LHCN-M2 (cell line): ENCODE results near the gene SRL. TPM values are rescaled to one million over a fixed set of nuclear protein-coding genes. Genes with fewer than 3 reads are reported as not detected.
"Not testable (repeated sequence)": the region's sequence is repeated elsewhere in the genome, so short reads cannot be mapped to it uniquely, and the experiment has no call there.

Source experiments
- DNase-seq: peaks from one replicate; pipeline ENCODE4 v3.0.0-alpha.2; 2012; ENCODE audit warnings: low read depth
- total RNA-seq: library from RNA; depleted of rRNA; stranded (reverse); fragments of >200 nt; gene quantifications from 2 replicates; pipeline ENCODE4 v1.2.3, GENCODE V29; 2014

SRL gene
- total RNA-seq, 1 experiment from 2014 or later = not detected

DNA sequence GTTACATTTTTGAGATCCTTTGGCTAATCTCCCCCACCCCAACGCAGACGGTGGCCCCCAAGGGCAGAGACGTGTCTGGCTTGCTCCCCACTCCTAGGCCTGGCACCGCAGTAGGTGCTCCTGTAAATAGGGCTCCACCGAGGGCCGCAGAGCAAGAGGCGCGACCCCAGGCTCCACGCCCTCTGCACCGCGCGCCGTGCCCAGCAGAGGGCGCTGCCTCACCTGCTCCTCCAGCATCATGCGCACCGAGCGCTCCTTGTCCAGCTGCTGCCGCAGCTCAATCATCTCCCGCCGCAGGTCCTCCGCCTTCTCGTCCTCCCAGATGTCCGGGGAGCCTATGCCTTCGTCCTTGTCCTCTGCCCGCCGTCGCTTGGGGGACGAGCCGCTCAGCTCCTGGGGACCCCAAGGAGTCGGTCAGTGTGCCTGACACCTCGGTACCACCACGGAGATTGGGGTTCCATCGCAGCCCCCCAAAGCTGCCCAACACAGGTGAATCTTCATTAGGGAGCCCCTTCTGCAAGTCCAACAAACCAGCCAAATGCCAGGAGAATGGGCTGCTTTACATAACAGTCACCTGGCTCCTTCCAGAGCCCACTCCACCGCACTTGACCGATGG is 19.8 kb upstream of the SRL start:
- DNase-seq = no peak

DNA sequence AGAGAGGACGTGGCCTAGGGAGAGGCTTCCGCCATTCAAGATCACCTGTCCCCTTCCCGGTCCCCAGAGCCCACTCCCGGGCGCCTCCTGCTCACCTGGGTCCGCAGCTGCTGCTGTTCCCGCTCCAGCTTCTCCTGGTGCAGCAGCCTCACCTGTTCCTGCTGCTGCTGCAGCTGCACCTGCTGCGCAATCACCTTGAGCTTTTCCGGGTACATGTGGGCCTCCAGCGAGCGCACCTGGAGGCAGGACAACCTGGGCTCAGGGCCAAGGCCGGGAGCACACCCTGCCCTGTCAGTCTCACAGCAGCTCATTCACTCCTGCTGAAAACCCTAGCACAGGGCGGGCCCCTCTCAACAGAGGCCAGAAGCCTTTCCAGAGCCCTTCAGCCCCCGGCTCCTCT is 18.5 kb upstream of the SRL start:
- DNase-seq = no peak

DNA sequence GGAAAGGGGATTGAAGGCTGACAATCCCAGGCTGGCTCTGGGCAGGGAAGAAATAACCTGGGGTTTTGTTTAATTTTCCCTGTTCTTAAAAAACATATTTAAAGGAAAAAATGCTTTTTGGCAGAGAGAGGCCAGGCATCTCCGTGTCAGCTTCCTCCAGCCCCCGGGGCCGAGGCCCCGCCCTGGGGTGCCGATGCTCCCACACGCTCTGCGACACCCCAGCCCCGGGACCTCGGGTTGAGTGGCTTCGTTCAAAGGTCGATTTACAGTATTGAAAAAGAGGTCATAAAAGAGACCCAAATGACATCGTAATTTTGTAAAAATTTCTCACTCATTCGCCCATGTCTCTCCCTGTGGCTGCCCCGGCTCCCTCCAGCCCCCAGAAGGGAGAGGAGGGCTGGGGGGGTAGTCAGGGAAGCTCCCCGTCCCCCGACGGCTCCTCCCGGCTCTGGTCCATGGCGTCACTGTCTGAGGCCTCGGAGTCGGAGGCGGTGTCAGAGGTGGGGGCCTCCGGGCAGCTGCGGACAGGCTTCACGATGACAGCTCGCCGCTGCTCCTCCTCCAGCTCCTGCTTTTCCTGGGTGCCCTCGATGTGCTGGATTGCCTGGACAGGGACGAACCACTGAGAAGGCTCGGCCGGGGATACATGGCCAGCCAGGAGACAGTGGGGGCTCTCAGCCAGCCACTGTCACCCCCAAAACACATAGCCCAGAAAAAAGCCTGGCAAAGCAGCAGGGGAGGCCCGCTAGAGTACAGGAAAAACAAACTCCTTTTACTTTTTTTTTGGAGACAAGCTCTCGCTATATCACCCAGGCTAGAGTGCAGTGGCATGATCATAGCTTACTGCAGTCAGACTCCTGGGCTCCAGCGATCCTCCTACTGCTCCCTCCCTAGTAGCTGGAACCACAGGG is 16.0 kb upstream of the SRL start:
- DNase-seq = peak; percentile 83

DNA sequence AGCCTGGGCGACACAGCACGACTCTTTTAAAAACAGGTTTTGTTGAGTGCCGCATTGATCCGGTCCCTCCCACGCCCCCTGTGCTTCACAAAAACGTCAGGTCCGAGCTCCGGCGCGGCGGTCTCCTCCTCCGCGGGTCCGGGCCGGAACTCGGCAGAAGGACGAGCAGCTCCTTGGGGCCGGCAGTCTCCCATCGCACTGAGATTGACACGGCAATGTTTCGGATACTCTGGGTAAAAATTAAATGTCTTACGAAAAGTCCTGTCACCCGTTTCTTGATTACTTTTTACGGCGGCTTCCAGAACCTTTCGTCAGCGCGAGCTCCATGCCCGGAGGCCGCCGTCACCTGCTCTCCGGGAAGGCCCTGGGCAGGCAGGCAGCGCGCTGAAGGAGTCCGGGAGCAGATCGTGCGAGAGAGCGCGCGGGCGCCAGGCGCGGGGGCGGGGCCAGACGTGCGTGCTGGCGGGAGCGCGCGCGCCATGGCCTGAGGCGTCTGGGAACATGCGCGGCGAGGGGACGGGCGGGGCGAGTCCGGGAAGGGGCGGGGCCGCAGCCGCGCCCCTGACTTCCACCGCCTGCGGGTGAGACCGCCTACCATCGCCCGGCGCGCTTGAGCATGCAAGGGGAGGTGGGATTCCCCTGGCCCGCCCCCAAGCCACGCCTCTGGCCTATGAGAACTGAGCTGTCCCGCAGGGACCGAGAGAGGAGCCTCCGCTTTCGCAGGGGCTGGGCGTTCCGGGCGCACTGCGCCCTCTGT is 11.7 kb upstream of the SRL start:
- peak; percentile 99 for DNase-seq

DNA sequence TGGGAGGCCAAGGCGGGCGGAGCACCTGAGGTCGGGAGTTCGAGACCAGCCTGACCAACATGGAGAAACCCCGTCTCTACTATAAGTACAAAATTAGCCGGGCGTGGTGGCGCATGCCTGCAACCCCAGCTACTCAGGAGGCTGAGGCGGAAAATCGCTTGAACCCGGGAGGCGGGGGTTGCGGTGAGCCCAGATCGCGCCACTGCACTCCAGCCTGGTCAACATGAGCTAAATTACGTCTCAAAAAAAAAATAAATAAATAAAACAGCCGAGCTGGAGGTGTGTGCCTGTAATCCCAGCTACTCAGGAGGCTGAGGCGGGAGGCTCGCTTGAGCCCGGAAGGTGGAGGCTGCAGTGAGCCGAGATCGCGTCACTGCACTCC is 11.1 kb upstream of the SRL start:
- not testable (repeated sequence) for DNase-seq

DNA sequence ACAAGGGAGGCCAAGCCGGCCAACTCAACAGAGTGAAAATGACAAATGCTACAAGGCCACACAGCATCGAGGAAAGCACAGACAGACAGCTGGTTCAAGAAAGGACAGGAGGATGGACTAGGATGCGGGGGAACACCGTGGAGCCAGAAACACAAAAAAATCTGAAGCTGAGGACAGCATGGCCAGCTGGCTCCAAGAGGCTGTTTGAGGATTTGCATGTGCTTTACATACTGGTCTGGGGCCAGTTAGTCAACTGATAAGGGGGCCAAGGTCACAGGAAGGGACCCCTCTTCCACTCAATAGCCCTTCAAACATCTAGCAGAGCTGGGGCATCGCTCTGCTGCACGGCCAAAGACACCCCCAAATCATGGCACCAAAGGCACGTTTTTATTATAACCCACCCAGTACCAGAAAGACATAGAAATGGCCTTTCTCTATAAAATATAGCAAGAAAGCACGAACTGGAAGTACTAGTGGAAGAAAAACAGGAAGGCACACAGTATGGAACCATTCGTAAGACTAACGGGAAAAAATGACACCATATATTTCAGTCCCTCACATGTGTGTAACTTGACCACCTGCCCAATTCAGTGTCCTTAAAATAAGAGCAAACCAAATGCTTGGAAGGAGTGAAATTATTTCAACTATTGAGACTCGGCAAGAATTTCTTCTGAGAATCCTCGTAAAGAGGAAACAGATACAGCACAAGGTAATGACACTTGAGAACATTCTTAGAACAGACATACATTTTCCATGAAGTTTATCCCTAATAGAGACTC is 7.8 kb upstream of the SRL start:
- no peak for DNase-seq

DNA sequence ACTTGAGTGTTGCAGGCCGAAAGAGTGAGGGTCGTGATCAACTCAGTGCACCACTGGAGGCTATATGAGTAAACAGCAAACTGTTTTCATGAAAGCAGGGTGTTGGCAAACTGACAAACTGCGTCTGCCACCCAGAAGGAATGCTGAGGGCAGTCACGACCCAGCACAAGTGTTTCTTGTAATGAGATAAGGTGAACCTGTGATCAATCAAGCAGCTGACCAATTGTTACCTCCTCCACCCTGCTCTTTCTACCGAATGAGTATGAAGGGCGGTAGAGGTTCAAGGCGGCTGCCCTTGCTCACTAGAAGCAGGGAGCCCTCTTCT is 5.5 kb upstream of the SRL start:
- no peak for DNase-seq

DNA sequence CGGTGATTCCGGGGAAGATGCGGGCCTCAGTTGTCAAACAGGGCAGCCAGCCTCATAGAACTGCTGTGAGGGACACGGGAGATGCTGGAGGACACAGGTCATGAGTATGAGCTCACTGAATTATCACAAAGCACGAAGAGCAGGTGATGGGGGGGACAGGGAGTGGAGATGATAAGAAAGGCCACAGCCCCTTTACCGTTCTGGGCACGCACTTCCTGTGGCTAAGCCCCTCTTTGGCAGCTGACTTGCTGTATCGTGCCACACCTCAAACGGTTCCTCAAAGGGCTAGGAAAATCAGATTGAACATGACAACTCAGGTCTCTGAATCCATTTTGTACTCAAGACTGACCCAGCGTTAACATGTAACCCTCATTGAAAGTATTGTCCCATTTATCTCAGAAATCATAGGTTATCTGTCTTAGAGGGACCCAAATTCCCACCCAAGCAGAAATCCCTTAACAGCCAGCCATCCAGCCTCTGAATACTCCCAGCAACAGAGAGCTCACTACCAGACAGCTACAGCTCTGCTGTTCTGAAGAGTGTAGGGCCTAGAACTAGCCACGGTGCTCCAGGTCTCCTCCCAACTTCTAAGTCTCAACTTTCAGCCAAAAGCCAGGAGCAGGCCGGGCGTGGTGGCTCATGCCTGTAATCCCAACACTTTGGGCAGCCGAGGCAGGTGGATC is 5.0 kb upstream of the SRL start:
- DNase-seq = no peak

DNA sequence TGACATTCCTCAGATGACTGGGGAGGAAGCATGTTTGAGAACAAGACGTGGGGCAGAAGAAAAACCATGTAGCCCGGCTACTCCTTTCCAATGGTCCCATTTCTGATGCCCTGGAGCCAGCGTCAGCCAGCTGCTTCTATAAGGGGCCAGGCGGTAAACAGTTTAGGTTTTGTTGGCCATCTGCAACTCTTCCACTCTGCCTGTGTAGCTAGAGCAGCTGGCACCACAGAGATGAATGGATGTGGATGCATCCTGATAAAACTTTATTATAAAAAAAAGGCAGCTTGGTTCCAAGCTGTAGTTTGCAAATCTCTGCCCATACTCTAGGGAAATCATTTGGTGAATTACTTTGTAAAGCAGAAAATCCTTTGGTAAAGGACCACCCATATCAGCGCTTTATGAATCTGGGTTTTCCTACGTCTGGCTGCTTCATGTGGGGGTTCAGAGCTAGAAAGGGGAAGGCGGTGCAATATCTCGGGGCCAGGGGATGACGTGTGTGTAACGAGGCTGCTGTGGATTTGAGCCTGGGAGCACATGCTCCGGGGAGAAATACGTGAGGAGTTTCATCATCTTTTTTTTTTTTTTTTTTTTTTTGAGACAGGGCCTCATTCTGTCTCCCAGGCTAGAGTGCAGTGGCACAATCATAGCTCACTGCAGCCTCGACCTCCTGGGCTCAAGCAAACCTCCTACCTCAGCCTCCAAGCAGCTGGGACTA is 3.4 kb upstream of the SRL start:
- peak; percentile 9 for DNase-seq

DNA sequence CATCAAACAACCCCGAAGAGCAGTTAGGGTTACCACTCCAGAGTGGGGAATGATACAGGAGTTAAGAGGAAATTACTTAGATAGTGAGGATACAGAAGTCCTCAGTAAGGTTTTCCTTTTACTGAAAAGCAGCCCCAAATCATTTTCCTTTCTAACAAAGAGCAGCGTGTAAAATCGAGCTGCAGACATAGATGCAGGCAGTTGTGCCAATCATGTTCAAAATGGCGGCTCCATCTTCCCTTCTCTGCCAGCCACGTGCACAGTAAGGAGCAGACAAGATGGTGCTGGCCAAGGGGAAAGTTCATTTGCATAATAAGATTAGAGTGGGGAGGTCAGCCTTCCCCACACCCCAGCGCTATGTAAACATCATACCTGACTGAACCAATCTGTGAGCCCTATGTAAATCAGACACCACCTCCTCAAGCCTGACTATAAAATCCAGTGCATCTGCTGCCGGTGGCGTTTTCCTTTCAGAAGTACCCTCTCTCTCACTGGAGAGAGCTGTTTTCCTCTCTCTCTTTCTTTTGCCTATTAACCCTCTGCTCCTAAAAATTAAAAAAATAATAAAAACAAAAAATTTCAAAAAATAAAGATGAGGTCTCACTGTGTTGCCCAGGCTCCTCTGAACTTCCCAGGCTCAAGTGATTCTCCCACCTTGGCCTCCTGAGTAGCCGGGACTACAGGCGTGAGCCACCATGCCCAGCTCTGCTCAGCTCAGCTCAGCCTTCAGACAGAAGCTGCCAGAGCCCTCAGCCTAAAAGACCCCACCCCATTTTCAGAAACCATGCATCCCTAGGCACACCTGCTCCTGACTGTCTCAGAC is 2.6 kb upstream of the SRL start:
- peak; percentile 57 for DNase-seq

DNA sequence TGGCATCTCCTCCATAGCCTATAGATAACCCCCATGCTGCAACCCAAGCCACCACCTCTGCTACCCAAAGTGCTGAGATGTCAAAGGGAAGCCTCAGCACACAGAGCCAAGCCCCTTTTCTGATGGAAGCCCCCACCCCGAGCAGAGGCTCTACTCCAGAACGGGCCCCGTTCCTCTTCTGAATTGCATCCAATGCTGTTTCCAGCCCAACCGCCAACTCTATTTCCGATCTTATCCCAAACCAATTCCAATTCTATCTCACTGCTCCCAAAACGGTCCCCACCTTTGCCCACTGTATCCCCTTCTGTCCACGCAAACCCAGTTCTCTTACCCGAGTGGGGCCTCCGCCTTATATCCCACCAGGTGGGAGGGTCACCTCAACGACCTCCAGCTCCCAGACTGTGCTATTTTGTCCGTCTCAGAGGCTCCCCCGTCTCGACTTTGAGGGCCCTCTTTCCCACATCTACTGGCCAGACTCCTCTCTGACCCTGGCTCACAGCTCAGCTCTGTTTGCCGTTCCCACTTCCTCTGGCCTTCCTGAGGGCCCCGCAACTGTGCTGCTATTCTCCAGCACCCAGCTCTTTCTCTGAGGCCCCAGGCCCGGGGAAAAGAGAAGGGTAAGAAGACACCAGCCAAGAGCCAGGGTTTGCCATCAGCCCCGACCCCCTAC is 487 bp downstream of the SRL start:
- DNase-seq = no peak

DNA sequence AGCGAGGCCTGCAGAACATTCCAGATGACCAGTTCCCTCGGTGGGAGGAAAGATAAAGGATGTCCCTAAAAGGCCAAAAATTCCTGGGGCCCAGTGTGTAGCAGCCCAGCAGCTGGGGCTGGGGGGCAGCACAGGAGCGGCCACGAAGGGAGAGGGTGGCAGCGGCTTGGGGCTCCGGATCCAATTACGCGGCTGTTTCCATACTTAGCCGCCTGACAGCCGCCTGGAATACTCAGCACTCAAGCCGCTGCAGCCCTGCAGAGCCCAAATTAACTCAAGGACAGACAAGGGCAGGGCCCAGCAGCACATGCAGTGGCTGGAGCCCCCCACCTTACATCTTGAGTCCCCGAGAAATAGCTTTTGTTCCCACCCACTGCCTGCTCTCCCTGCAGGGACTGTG is 1.3 kb downstream of the SRL start:
- DNase-seq = no peak

DNA sequence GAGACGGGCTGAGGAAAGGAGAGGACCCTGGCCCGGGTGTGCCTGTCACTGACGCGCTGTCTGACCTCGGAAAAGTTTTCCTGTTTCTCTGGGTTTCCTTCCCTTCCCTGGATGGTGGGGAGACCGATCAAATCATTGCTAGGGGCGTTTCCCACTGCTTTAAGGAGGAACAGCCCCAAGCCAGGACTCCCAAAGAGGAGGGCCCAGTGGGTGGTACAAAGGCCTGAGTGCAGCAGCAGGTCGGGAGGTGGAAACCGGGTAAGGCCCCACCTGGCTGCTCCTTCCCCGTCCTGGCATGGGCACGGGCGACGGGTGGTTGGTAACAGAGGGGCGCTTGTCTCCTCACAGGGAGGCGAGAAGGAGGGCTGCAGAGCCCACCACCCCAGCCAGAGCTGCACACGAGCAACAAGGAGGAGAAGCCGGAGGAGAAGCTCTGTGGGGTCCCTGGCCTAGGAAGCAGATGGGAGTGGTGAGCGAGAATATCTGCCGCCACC is 2.2 kb downstream of the SRL start:
- no peak for DNase-seq

DNA sequence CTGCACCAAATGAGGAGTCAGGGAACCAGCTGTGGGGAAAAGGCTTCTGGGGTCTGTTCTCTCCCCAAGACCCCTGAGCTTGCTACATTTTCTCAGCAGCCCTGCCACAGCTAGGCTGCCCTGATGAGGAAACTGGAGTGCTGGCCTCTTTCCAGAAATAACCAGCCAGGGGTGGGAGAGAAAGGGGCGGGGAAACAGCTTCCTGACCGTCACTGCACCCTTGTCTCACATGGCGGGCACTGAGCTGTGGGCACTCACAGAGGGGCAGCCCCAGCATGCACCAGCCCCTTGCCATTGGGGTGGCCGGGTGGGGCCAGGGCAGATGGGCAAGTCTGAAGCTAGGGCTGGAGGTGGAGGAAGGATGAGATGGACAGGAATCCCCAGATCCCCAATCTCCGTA is 2.9 kb downstream of the SRL start:
- no peak for DNase-seq

DNA sequence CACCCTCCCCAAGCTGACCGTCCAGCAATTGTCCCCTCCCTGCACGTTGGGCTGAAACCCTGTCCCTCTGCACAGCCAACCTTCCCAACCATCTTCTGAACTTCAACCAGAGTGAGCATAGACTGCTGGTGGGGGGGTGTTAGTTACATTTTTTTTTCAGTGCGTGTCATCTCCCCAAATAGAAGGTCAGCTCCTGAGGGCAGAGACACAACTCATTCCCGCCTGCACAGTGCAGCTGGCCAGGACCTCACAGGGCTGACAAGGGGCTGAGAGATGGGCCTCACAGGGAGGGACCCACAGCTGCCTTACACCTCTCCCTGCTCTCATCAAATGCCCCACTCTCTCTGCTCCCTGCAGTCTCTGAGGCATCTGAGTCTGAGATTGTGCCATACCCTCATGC is 8.4 kb downstream of the SRL start:
- DNase-seq = no peak

DNA sequence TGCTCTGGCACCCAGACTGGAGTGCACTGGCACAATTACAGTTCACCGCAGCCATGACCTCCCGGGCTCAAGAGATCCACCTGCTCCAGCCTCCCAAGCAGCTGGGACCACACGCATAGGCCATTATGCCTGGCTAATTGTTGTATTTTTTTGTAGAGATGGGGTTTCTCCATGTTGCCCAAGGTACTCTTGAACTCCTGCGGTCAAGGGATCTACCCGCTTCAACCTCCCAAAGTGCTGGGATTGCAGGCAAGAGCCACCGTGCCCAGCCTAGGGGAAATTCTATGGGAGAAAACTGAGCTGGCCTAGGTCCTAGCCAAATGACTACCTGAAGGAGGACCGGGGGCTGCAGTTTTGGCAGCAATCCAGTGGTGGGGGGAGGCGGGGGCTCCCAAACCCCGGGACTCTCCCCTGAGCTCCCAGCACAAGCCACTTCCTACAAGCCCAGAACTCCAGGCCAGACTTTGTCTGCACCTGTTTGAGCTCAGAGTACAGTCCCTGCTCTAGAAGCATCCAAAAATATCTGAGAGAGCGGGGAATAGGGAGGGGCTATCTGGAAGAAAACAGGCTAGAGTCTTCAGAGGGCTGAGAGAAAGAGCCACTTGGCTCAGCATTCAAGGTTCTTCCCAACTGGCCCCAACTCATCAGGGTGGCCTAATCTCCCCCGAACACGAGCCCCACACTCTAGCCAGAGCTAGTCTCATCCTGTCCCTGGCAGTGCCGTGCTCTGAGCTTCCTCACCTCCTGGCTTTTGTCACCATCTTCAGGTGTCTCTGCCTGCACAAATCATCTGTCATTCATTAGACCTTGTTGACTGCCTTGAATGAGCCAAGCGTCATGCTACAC is 9.1 kb downstream of the SRL start:
- DNase-seq = no peak

DNA sequence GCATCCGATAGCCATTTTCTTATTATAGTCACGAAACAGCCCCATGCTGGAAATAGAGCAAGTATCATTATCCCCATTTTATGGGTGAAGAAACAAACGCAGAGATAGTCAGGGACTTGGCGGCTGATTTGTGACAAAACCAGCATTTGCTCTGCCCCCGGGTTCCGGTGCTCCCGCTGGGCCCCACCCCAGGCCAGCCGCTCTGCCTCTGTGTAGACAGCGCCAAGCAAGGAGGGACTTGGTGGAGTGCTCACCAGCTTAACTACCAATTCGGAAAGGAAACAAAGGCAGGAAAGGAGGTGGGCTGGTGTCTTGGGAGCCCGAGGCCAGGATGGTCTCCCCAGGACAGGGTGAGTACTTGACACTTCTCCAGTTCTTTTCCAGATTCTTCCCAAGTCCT is 10.0 kb downstream of the SRL start:
- no peak for DNase-seq

DNA sequence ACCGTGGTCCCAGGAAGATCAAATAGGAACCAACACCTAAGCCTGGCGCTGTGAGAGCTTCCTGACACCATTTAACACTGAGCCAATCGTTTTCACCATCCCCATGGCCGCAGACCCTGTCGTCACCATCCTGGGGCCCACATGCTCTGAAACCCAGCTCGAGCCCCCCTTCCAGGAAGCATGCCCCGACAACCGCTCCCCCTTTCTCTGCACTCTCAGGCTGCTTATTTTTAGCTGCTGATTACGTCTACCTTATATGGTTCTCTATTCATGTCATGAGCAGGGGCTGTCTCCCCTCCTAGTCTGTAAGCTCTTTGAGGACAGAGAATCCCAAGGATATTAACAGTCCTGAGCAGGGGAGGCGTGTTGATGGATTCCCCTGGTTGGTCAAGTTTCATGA is 10.5 kb downstream of the SRL start:
- no peak for DNase-seq
